AG09319 (cell line): ENCODE data around the gene ITGB7.
"Not testable (repeated sequence)": the region's sequence is repeated elsewhere in the genome, so short reads cannot be mapped to it uniquely, and the experiment has no call there.

Source experiments
- DNase-seq: peaks from one replicate; pipeline ENCODE4 v3.0.0-alpha.2; 2010; ENCODE audit warnings: low read depth; ENCODE audit errors: extremely low read depth
- CTCF ChIP-seq: IDR thresholded peaks from 2 replicates; pipeline ENCODE4 v1.5.1; 2011; ENCODE audit warnings: low read depth, mild to moderate bottlenecking, inconsistent platforms, low read length, moderate library complexity

Gene ITGB7

GRCh38 chr12:53208877-53209463, 1.9 kb upstream of the ITGB7 start:
- no peak for DNase-seq
- TF ChIP-seq CTCF: no peak

- DNase-seq: no peak
- no peak for TF ChIP-seq CTCF
These were observed 1.4 kb upstream of the ITGB7 start for GRCh38 chr12:53208435-53208834.

- no peak for TF ChIP-seq CTCF
- DNase-seq: no peak
These were observed 1.2 kb downstream of the ITGB7 start for GRCh38 chr12:53205747-53206419.

- TF ChIP-seq CTCF: no peak
- no peak for DNase-seq
These were observed 2.7 kb downstream of the ITGB7 start for GRCh38 chr12:53204351-53204750.

- not testable (repeated sequence) for DNase-seq
These were observed 4.7 kb downstream of the ITGB7 start for GRCh38 chr12:53202316-53202715.

GRCh38 chr12:53201639-53202038, 5.4 kb downstream of the ITGB7 start:
- DNase-seq: no peak
- no peak for TF ChIP-seq CTCF

GRCh38 chr12:53201177-53201541, 5.9 kb downstream of the ITGB7 start:
- TF ChIP-seq CTCF: no peak
- DNase-seq: no peak

GRCh38 chr12:53200458-53201176, 6.4 kb downstream of the ITGB7 start:
- TF ChIP-seq CTCF: no peak
- DNase-seq: no peak
